Hematopoietic multipotent progenitor cell treated with erythropoietin and hydrocortisone succinate and interleukin-3 and kit ligand, for 6 days (in vitro differentiated cells): Measurements from ENCODE around the gene TICAM2.

Source experiments
- DNase-seq: peaks from one replicate; pipeline ENCODE4 v3.0.0-alpha.2; 2015

The TICAM2 gene

DNA sequence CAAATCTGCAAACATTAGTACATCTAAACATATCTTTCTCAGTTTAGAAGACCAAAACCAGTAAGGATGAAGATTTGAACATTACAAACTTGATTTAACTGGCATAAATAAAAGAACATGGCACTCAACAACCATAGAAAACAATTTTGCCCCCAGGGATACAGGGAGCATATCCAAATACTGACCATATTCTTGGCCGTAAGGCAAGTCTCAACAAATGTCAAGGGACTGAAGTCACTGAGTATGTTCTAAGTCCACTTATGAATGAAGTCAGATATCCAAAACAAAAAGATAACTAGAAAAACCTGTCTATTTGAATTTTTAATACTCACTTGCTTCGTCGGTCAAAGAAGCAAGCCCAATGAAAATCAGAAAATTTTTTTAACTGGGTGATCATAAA is 71.9 kb downstream of the TICAM2 start:
- DNase-seq = no peak
